ENCODE data around the gene CARD6. TPM values are rescaled to one million over a fixed set of nuclear protein-coding genes. Genes with fewer than 3 reads are reported as not detected.

The CARD6 gene
- total and polyA plus RNA-seq, 2 of the 13 experiments (the other 11 are each of a cell fraction or from before 2014, with no cell fraction given) = 0.33 to 1.4 TPM

- TF ChIP-seq, protein P1, sequence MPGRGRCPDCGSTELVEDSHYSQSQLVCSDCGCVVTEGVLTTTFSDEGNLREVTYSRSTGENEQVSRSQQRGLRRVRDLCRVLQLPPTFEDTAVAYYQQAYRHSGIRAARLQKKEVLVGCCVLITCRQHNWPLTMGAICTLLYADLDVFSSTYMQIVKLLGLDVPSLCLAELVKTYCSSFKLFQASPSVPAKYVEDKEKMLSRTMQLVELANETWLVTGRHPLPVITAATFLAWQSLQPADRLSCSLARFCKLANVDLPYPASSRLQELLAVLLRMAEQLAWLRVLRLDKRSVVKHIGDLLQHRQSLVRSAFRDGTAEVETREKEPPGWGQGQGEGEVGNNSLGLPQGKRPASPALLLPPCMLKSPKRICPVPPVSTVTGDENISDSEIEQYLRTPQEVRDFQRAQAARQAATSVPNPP (CRISPR knock-in tag; IDR thresholded peaks at IDR 0.05) = no peak
- TF ChIP-seq XRCC5 (optimal IDR thresholded peaks at IDR 0.05; ENCODE audit: low read length) (peak; percentile 51), REXO4 (CRISPR knock-in tag; IDR thresholded peaks at IDR 0.05; ENCODE audit: borderline replicate concordance) (no peak), RXRB (CRISPR knock-in tag; IDR thresholded peaks at IDR 0.05; ENCODE audit: borderline replicate concordance) (peak; percentile 39; the same call in 1 of the 2 replicates), TEAD3 (CRISPR knock-in tag; optimal IDR thresholded peaks at IDR 0.05; ENCODE audit: borderline replicate concordance) (no peak), WIZ (CRISPR knock-in tag; IDR thresholded peaks at IDR 0.05) (no peak), NFATC3 (CRISPR knock-in tag; IDR thresholded peaks at IDR 0.05) (no peak), ZMAT5 (CRISPR knock-in tag; IDR thresholded peaks at IDR 0.05; ENCODE audit: borderline replicate concordance, low read depth) (no peak), FOXK2 (IDR thresholded peaks at IDR 0.05) (no peak), ZNF589 (CRISPR knock-in tag; conservative IDR thresholded peaks at IDR 0.05) (no peak), ATF4 (CRISPR knock-in tag; IDR thresholded peaks at IDR 0.05) (0 out of 4 replicates have a peak, but pooled peaks of 1 of the 2 experiments have one; percentile 6), ARNT2 (CRISPR knock-in tag; IDR thresholded peaks at IDR 0.05; ENCODE audit: low read depth) (no peak), NCOA1 (CRISPR knock-in tag; IDR thresholded peaks at IDR 0.05) (no peak), ZKSCAN5 (CRISPR knock-in tag; IDR thresholded peaks at IDR 0.05) (no peak), CHD2 (IDR thresholded peaks at IDR 0.05; ENCODE audit: low read depth, low read length) (no peak), THAP11 (CRISPR knock-in tag; IDR thresholded peaks at IDR 0.05) (0 out of 2 replicates have a peak, but pooled peaks have one; percentile 38), SSRP1 (CRISPR knock-in tag; IDR thresholded peaks at IDR 0.05) (no peak)
- TF ChIP-seq, protein P2, sequence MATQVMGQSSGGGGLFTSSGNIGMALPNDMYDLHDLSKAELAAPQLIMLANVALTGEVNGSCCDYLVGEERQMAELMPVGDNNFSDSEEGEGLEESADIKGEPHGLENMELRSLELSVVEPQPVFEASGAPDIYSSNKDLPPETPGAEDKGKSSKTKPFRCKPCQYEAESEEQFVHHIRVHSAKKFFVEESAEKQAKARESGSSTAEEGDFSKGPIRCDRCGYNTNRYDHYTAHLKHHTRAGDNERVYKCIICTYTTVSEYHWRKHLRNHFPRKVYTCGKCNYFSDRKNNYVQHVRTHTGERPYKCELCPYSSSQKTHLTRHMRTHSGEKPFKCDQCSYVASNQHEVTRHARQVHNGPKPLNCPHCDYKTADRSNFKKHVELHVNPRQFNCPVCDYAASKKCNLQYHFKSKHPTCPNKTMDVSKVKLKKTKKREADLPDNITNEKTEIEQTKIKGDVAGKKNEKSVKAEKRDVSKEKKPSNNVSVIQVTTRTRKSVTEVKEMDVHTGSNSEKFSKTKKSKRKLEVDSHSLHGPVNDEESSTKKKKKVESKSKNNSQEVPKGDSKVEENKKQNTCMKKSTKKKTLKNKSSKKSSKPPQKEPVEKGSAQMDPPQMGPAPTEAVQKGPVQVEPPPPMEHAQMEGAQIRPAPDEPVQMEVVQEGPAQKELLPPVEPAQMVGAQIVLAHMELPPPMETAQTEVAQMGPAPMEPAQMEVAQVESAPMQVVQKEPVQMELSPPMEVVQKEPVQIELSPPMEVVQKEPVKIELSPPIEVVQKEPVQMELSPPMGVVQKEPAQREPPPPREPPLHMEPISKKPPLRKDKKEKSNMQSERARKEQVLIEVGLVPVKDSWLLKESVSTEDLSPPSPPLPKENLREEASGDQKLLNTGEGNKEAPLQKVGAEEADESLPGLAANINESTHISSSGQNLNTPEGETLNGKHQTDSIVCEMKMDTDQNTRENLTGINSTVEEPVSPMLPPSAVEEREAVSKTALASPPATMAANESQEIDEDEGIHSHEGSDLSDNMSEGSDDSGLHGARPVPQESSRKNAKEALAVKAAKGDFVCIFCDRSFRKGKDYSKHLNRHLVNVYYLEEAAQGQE (IDR thresholded peaks at IDR 0.05; ENCODE audit: borderline replicate concordance in 1 of 2, low read depth in 1 of 2, low read length in 2 of 2) = no peak
- TF ChIP-seq, protein P3, sequence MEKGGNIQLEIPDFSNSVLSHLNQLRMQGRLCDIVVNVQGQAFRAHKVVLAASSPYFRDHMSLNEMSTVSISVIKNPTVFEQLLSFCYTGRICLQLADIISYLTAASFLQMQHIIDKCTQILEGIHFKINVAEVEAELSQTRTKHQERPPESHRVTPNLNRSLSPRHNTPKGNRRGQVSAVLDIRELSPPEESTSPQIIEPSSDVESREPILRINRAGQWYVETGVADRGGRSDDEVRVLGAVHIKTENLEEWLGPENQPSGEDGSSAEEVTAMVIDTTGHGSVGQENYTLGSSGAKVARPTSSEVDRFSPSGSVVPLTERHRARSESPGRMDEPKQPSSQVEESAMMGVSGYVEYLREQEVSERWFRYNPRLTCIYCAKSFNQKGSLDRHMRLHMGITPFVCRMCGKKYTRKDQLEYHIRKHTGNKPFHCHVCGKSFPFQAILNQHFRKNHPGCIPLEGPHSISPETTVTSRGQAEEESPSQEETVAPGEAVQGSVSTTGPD (CRISPR knock-in tag; IDR thresholded peaks at IDR 0.05) = no peak
- TF ChIP-seq, protein P4, sequence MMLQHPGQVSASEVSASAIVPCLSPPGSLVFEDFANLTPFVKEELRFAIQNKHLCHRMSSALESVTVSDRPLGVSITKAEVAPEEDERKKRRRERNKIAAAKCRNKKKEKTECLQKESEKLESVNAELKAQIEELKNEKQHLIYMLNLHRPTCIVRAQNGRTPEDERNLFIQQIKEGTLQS (CRISPR knock-in tag; IDR thresholded peaks at IDR 0.05) = no peak
- TF ChIP-seq, protein P5, sequence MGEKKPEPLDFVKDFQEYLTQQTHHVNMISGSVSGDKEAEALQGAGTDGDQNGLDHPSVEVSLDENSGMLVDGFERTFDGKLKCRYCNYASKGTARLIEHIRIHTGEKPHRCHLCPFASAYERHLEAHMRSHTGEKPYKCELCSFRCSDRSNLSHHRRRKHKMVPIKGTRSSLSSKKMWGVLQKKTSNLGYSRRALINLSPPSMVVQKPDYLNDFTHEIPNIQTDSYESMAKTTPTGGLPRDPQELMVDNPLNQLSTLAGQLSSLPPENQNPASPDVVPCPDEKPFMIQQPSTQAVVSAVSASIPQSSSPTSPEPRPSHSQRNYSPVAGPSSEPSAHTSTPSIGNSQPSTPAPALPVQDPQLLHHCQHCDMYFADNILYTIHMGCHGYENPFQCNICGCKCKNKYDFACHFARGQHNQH (CRISPR knock-in tag; IDR thresholded peaks at IDR 0.05) = 0 out of 2 replicates have a peak, but pooled peaks have one; percentile 2
These were observed 63.2 kb downstream of the CARD6 start (continued) for GRCh38 chr5:40904205-40904993.
